Liver (tissue), 9 donors: ENCODE results near the gene SPTBN1. TPM values are rescaled to one million over a fixed set of nuclear protein-coding genes. Genes with fewer than 3 reads are reported as not detected.
A peak's percentile ranks its signal among the peaks of the same experiment; 100 is the strongest.

ENCODE experiments used
- DNase-seq: peaks from one replicate; pipeline ENCODE4 v3.0.0-alpha.2; 2017; ENCODE audit warnings: low spot score
- H3K27ac ChIP-seq, 2 donors: one replicate each; pipeline ENCODE4 v1.7.0; 2013; ENCODE audit warnings: inconsistent platforms in 2 of 2, low read length in 2 of 2, control low read depth in 1 of 2, low read depth in 1 of 2, mild to moderate bottlenecking in 1 of 2
- H3K27me3 ChIP-seq, 4 donors: one replicate each; pipeline versions ENCODE4 v1.6.1 to v1.7.0; 2013; ENCODE audit warnings: low read length in 3 of 4, inconsistent platforms in 1 of 4, mild to moderate bottlenecking in 1 of 4, moderate library complexity in 1 of 4; ENCODE audit not compliant: control insufficient read depth in 4 of 4, insufficient read depth in 4 of 4
- H3K36me3 ChIP-seq, 4 donors: one replicate each; pipeline versions ENCODE4 v1.6.1 to v1.7.0; 2013; ENCODE audit warnings: low read length in 3 of 4, mild to moderate bottlenecking in 3 of 4, low read depth in 1 of 4, moderate library complexity in 1 of 4; ENCODE audit not compliant: control insufficient read depth in 4 of 4, insufficient read depth in 3 of 4
- H3K4me1 ChIP-seq, 4 donors: one replicate each; pipeline versions ENCODE4 v1.6.1 to v1.7.0; 2013; ENCODE audit warnings: low read length in 3 of 4, mild to moderate bottlenecking in 3 of 4, moderate library complexity in 1 of 4; ENCODE audit not compliant: control insufficient read depth in 4 of 4, insufficient read depth in 4 of 4
- H3K4me3 ChIP-seq, 3 donors: one replicate each; pipeline versions ENCODE4 v1.6.1 to v1.7.0; 2013; ENCODE audit warnings: low read length in 3 of 3, control low read depth in 1 of 3, low read depth in 1 of 3, mild to moderate bottlenecking in 1 of 3
- H3K9ac ChIP-seq, 2 donors: one replicate each; pipeline ENCODE4 v1.7.0; 2013; ENCODE audit warnings: low read length in 2 of 2, mild to moderate bottlenecking in 2 of 2, moderate library complexity in 2 of 2, control low read depth in 1 of 2, low read depth in 1 of 2
- H3K9me3 ChIP-seq, 4 donors: one replicate each; pipeline versions ENCODE4 v1.6.1 to v1.7.0; 2013; ENCODE audit warnings: low read length in 3 of 4; ENCODE audit not compliant: control insufficient read depth in 4 of 4
- CTCF ChIP-seq: fragments of 150-350 bp; IDR thresholded peaks from 2 replicates; pipeline ENCODE4 v1.5.1; 2017; ENCODE audit warnings: improper control_type of control experiment, low read depth, low read length; ENCODE audit not compliant: missing input control
- FOXA2 ChIP-seq: IDR thresholded peaks from 2 replicates; pipeline ENCODE4 v1.6.1; 2016; ENCODE audit warnings: antibody characterized with exemption
- HNF4A ChIP-seq, 2 donors: conservative IDR thresholded peaks; 2 replicates each; pipeline ENCODE4 v1.6.1; 2016; ENCODE audit warnings: antibody characterized with exemption in 2 of 2, mild to moderate bottlenecking in 2 of 2
- HNF4G ChIP-seq: IDR thresholded peaks from 2 replicates; pipeline ENCODE4 v1.6.1; 2016; ENCODE audit warnings: antibody characterized with exemption
- JUND ChIP-seq, 2 donors: IDR thresholded peaks; 2 replicates each; pipeline ENCODE4 v1.6.1; 2016; ENCODE audit warnings: antibody characterized with exemption in 2 of 2
- NR2F2 ChIP-seq: IDR thresholded peaks from 2 replicates; pipeline ENCODE4 v1.6.1; 2016; ENCODE audit warnings: antibody characterized with exemption
- RAD21 ChIP-seq, 2 donors: IDR thresholded peaks; 2 replicates each; pipeline ENCODE4 v1.6.1; 2016; ENCODE audit warnings: antibody characterized with exemption in 2 of 2, mild to moderate bottlenecking in 2 of 2
- REST ChIP-seq: IDR thresholded peaks from 2 replicates; pipeline ENCODE4 v1.6.1; 2016; ENCODE audit warnings: antibody characterized with exemption, mild to moderate bottlenecking
- ZBTB33 ChIP-seq: IDR thresholded peaks from 2 replicates; pipeline ENCODE4 v1.6.1; 2016; ENCODE audit warnings: antibody characterized with exemption
- WGBS: extraction: QIAGEN DNeasy Blood & Tissue Kit; methylation state at CpG from one replicate; pipeline ENCODE4 v1.1.7; 2013; 5-methylcytosine and 5-hydroxymethylcytosine counted together
- polyA plus RNA-seq, 2 donors: library from polyadenylated mRNA; stranded (reverse) in 1 of 2; unstranded in 1 of 2; fragments of 200-250 nt in 1 of 2; fragments of >200 nt in 1 of 2; fragmentation: Nextera tagmentation in 1 of 2; extraction: Ambion mirVana in 1 of 2; gene quantifications; one replicate each; pipeline versions ENCODE4 v1.2.1 to v1.2.3, GENCODE V29; 2013 to 2015
- total RNA-seq, 2 donors: library from RNA; depleted of rRNA; stranded (reverse); fragments of >200 nt; gene quantifications; one replicate each; pipeline ENCODE4 v1.2.3, GENCODE V29; 2014
- donor health status: healthy.
- donor health status: healthy.
- donor health status: healthy.
- donor health status: healthy.
- donor health status: healthy.

SPTBN1 gene
- total and polyA plus RNA-seq, 4 donors, result 44.8 to 191 (median 75.9) TPM

GRCh38 chr2:54704688-54705605 is 248.8 kb downstream of the SPTBN1 start:
- peaks cover 0 to 16% (median 6%) of the 10 kb centered on the region in 4 donors for H3K4me1 ChIP-seq
- no peak overlapping the region for H3K9ac ChIP-seq
- H3K27ac ChIP-seq, result no peak overlapping the region
- no peaks in the 10 kb centered on the region for H3K36me3 ChIP-seq
- no peak for DNase-seq
- WGBS, result 1% methylated on average over 3 of the region's 3 CpGs
- peak; percentile 89 to 90 for TF ChIP-seq RAD21 (IDR thresholded peaks at IDR 0.05)
- TF ChIP-seq FOXA2, result peak; percentile 12
- TF ChIP-seq CTCF, result peak; percentile 75
- TF ChIP-seq REST, result no peak
- no peak overlapping the region for H3K4me3 ChIP-seq
- H3K9me3 ChIP-seq, result no peaks in the 10 kb centered on the region
- H3K27me3 ChIP-seq, result no peaks in the 10 kb centered on the region

GRCh38 chr2:54706622-54707021 is 250.5 kb downstream of the SPTBN1 start:
- no peak for TF ChIP-seq ZBTB33
- TF ChIP-seq REST, result no peak
- no peak for TF ChIP-seq HNF4A (conservative IDR thresholded peaks at IDR 0.05)
- no peak for TF ChIP-seq HNF4G
- no peak for TF ChIP-seq JUND (IDR thresholded peaks at IDR 0.05)
- no peak for TF ChIP-seq NR2F2
- no peaks in the 10 kb centered on the region for H3K27me3 ChIP-seq
- 58% methylated on average over 1 of the region's 1 CpG for WGBS

More at GRCh38 chr2:54706622-54707021, 250.5 kb downstream of the SPTBN1 start:
- H3K9ac ChIP-seq, result no peak overlapping the region
- no peak for DNase-seq
- H3K9me3 ChIP-seq, result no peaks in the 10 kb centered on the region
- no peak overlapping the region for H3K27ac ChIP-seq
- H3K4me1 ChIP-seq, result peaks cover 0 to 16% (median 6%) of the 10 kb centered on the region in 4 donors
- no peaks in the 10 kb centered on the region for H3K36me3 ChIP-seq
- no peak overlapping the region for H3K4me3 ChIP-seq
